ENCODE results near the gene OAS2.

DNA sequence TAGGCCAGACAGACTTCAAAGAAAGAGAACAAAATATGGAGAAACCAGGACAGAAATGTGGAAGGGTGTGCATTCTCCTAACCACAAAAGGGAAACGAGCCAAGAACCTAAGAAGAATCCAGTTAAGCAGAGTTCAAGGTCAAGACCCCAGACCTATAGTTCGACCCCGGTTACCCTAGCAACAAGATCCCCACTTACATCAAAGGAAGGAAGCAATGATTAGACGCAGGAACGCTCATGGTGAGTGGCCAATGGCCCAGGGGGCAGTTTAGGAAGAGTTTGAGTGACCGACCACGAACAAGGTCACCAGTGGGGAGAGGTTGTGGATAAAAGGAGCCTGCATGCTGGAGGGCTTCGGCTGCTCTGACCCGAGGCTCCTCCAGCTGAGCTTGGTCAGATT is 36.2 kb downstream of the OAS2 start:
- no peak for TF ChIP-seq ZNF274 (IDR thresholded peaks at IDR 0.05; ENCODE audit: borderline replicate concordance, extremely low read depth, low read length)
- no peak for TF ChIP-seq CTCF (IDR thresholded peaks at IDR 0.05; ENCODE audit: control extremely low read depth in 1 of 3, insufficient read depth in 1 of 3, low read depth in 1 of 3, low read length in 3 of 3)
- no peak for TF ChIP-seq POLR2AphosphoS5 (IDR thresholded peaks at IDR 0.05; ENCODE audit: low read depth, low read length)
- TF ChIP-seq RBBP5 (IDR thresholded peaks at IDR 0.05; ENCODE audit: borderline replicate concordance, low read depth, low read length) = no peak
- TF ChIP-seq BCL11A (IDR thresholded peaks at IDR 0.05; ENCODE audit: low read depth in 2 of 2, low read length in 2 of 2) = no peak
- no peak for TF ChIP-seq TEAD4 (IDR thresholded peaks at IDR 0.05; ENCODE audit: low read depth, low read length)
- TF ChIP-seq POLR2A (IDR thresholded peaks at IDR 0.05; ENCODE audit: control extremely low read depth in 1 of 2, low read depth in 2 of 2, low read length in 2 of 2) = no peak
- no peak for TF ChIP-seq TCF12 (IDR thresholded peaks at IDR 0.05; ENCODE audit: low read depth, low read length)
- TF ChIP-seq HDAC2 (IDR thresholded peaks at IDR 0.05; ENCODE audit: borderline replicate concordance in 1 of 2, low read depth in 2 of 2, low read length in 2 of 2) = no peak
- no peak for TF ChIP-seq CEBPB (IDR thresholded peaks at IDR 0.05; ENCODE audit: low read depth, low read length)
